Peyer's patch (tissue), 4 donors: ENCODE results near the gene RASAL3.

ENCODE experiments used
- POLR2A ChIP-seq, 2 donors: fragments of 450-650 bp; IDR thresholded peaks; one replicate each; pipeline ENCODE4 v1.5.1; 2017; ENCODE audit warnings: antibody characterized with exemption in 2 of 2, mild to moderate bottlenecking in 2 of 2, moderate library complexity in 2 of 2
- TF ChIP-seq, protein P1 (sequence below), 6 experiments: fragments of 450-650 bp in 4 of 6; fragments of 200-600 bp in 2 of 6; sonication (generic) in 1 of 6; IDR thresholded peaks; one replicate each; pipeline ENCODE4 v1.5.1; 2017 to 2019; ENCODE audit warnings: antibody characterized with exemption in 6 of 6, mild to moderate bottlenecking in 3 of 6, moderate library complexity in 1 of 6

DNA sequence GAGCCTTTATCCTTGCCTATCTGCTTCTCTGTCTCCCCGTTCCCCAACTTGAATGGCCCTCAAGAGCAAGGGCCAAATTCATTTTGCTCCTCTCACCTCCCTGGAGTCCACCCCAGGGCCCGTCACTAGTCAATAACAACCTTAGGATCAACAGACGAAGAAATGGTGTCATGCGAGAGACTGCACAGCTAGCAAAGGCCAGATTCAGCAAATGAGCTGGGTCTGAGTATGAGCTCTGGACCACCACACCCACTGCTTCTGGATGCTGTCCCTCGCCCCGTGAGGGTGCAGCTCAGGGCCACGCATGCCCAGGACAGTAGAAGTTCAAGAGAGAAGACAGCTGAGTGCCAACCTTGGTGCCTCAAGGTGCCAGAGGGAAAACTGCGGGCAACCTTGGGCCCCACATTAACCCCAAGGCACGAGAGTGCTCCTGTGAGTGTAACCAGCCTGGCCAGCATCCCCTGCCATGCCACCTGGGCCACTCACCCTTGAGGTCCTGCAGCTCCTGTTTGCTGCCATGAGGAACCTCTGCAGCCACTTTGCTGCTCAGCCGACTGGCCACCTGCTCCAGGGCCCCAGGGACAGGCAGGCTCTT is 33.7 kb downstream of the RASAL3 start:
- TF ChIP-seq, protein P1, sequence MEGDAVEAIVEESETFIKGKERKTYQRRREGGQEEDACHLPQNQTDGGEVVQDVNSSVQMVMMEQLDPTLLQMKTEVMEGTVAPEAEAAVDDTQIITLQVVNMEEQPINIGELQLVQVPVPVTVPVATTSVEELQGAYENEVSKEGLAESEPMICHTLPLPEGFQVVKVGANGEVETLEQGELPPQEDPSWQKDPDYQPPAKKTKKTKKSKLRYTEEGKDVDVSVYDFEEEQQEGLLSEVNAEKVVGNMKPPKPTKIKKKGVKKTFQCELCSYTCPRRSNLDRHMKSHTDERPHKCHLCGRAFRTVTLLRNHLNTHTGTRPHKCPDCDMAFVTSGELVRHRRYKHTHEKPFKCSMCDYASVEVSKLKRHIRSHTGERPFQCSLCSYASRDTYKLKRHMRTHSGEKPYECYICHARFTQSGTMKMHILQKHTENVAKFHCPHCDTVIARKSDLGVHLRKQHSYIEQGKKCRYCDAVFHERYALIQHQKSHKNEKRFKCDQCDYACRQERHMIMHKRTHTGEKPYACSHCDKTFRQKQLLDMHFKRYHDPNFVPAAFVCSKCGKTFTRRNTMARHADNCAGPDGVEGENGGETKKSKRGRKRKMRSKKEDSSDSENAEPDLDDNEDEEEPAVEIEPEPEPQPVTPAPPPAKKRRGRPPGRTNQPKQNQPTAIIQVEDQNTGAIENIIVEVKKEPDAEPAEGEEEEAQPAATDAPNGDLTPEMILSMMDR (IDR thresholded peaks at IDR 0.05) = no peak
- no peak for TF ChIP-seq POLR2A (IDR thresholded peaks at IDR 0.05)
